Measurements from ENCODE around the gene PPM1D.

DNA sequence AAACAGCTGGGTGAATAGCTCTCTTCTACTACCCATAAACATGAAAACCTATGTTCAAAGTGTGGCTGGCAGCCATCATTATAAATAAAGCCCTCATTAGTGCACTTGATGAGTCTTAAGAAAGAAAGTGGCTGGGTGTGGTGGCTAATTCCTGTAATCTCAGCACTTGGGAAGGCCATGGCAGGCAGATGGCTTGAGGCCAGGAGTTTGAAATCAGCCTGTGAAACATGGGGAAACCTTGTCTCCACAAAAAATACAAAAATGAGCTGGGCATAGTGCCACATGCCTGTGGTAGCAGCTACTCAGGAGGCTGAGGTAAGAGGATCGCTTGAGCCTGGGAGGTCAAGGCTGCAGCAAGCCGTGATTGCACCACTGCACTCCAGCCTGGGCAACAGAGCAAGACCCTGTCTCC, 45.6 kb upstream of the PPM1D start:
- no peak for TF ChIP-seq SP1 (IDR thresholded peaks at IDR 0.05)
- TF ChIP-seq BHLHE40 (IDR thresholded peaks at IDR 0.05; ENCODE audit: borderline replicate concordance): no peak
- TF ChIP-seq, protein P1, sequence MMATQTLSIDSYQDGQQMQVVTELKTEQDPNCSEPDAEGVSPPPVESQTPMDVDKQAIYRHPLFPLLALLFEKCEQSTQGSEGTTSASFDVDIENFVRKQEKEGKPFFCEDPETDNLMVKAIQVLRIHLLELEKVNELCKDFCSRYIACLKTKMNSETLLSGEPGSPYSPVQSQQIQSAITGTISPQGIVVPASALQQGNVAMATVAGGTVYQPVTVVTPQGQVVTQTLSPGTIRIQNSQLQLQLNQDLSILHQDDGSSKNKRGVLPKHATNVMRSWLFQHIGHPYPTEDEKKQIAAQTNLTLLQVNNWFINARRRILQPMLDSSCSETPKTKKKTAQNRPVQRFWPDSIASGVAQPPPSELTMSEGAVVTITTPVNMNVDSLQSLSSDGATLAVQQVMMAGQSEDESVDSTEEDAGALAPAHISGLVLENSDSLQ (IDR thresholded peaks at IDR 0.05): no peak
